ENCODE data around the gene ANO9. TPM values are rescaled to one million over a fixed set of nuclear protein-coding genes. Genes with fewer than 3 reads are reported as not detected.

Gene ANO9
- total RNA-seq, 1 experiment from 2014 or later: 85.5 TPM

- no peak overlapping the region for H3K4me3 Mint-ChIP-seq (ENCODE audit: unreplicated experiment)
- ChIA-PET CTCF (interaction anchor here (1.1 kb wide), 1 partner anchor 29 kb away, joined by 3 read pairs; no protein-coding TSS in a partner anchor), POLR2A (no interaction called here)
- H3K36me3 Mint-ChIP-seq (ENCODE audit: insufficient read depth, unreplicated experiment): peaks cover 14% of the 10 kb centered on the region
- H3K27ac Mint-ChIP-seq (ENCODE audit: unreplicated experiment): no peak overlapping the region
- Histone ChIP-seq H3K9me3 (peaks cover 9% of the 10 kb centered on the region), H3K4me1 (peaks cover 6% of the 10 kb centered on the region; the same call in 1 of the 2 replicates), H3K27me3 (replicated peaks; ENCODE audit: control insufficient read depth, insufficient read depth, low read length) (no peaks in the 10 kb centered on the region), H3K4me3 (ENCODE audit: low read depth, low read length) (no peak overlapping the region), H3K36me3 (ENCODE audit: control insufficient read depth, insufficient read depth, low read length) (no peaks in the 10 kb centered on the region)
- no TSS peak for BruUV-seq (replicated peaks)
- intact Hi-C loops (cut with micrococcal nuclease; ENCODE audit: unreplicated experiment): no loop called here
- no peaks in the 10 kb centered on the region for H3K27me3 Mint-ChIP-seq (ENCODE audit: insufficient read depth, unreplicated experiment)
- peaks cover 14% of the 10 kb centered on the region for H3K9me3 Mint-ChIP-seq (ENCODE audit: unreplicated experiment)
- no peak for DNase-seq
- no peaks in the 10 kb centered on the region for H3K4me1 Mint-ChIP-seq (ENCODE audit: low read depth, unreplicated experiment)
- no peak for TF ChIP-seq CTCF (IDR thresholded peaks at IDR 0.05; ENCODE audit: insufficient read depth in 1 of 2, low read depth in 1 of 2, low read length in 1 of 2, severe bottlenecking in 1 of 2, unreplicated experiment in 1 of 2)
These were observed 57.3 kb downstream of the ANO9 start for GRCh38 chr11:384511-384910.

GRCh38 chr11:383431-383830 lies 58.4 kb downstream of the ANO9 start:
- Mint-ChIP-seq H3K36me3 (ENCODE audit: insufficient read depth, unreplicated experiment) (peaks cover 18% of the 10 kb centered on the region), H3K27ac (ENCODE audit: unreplicated experiment) (no peak overlapping the region), H3K4me1 (ENCODE audit: low read depth, unreplicated experiment) (no peaks in the 10 kb centered on the region), H3K27me3 (ENCODE audit: insufficient read depth, unreplicated experiment) (no peaks in the 10 kb centered on the region), H3K4me3 (ENCODE audit: unreplicated experiment) (no peak overlapping the region), H3K9me3 (ENCODE audit: unreplicated experiment) (peaks cover 14% of the 10 kb centered on the region)
- DNase-seq: no peak
- ChIA-PET POLR2A (no interaction called here), CTCF (interaction anchor here (0.7 kb wide), 1 partner anchor 136 kb away, joined by 3 read pairs; no protein-coding TSS in a partner anchor)
- Histone ChIP-seq H3K27me3 (replicated peaks; ENCODE audit: control insufficient read depth, insufficient read depth, low read length) (no peaks in the 10 kb centered on the region), H3K4me1 (peaks cover 6% of the 10 kb centered on the region; the same call in 1 of the 2 replicates), H3K4me3 (ENCODE audit: low read depth, low read length) (no peak overlapping the region), H3K36me3 (ENCODE audit: control insufficient read depth, insufficient read depth, low read length) (no peaks in the 10 kb centered on the region), H3K9me3 (peaks cover 9% of the 10 kb centered on the region)
- no peak for TF ChIP-seq CTCF (IDR thresholded peaks at IDR 0.05; ENCODE audit: insufficient read depth in 1 of 2, low read depth in 1 of 2, low read length in 1 of 2, severe bottlenecking in 1 of 2, unreplicated experiment in 1 of 2)
- intact Hi-C loops (cut with micrococcal nuclease; ENCODE audit: unreplicated experiment): no loop called here
- no TSS peak for BruUV-seq (replicated peaks)

- intact Hi-C loops (cut with micrococcal nuclease; ENCODE audit: unreplicated experiment): no loop called here
- no peak overlapping the region for H3K4me3 ChIP-seq (ENCODE audit: low read depth, low read length)
- peaks cover 6% of the 10 kb centered on the region; the same call in 1 of the 2 replicates for H3K4me1 ChIP-seq
- no peak for DNase-seq
- TF ChIP-seq CTCF (IDR thresholded peaks at IDR 0.05; ENCODE audit: insufficient read depth in 1 of 2, low read depth in 1 of 2, low read length in 1 of 2, severe bottlenecking in 1 of 2, unreplicated experiment in 1 of 2): no peak
- H3K9me3 Mint-ChIP-seq (ENCODE audit: unreplicated experiment): peaks cover 6% of the 10 kb centered on the region
- POLR2A ChIA-PET: no interaction called here
- H3K4me1 Mint-ChIP-seq (ENCODE audit: low read depth, unreplicated experiment): no peaks in the 10 kb centered on the region
- H3K36me3 ChIP-seq (ENCODE audit: control insufficient read depth, insufficient read depth, low read length): no peaks in the 10 kb centered on the region
- no peaks in the 10 kb centered on the region for H3K27me3 ChIP-seq (replicated peaks; ENCODE audit: control insufficient read depth, insufficient read depth, low read length)
- CTCF ChIA-PET: no interaction called here
- H3K27me3 Mint-ChIP-seq (ENCODE audit: insufficient read depth, unreplicated experiment): no peaks in the 10 kb centered on the region
- BruUV-seq (replicated peaks): no TSS peak
- H3K36me3 Mint-ChIP-seq (ENCODE audit: insufficient read depth, unreplicated experiment): peaks cover 22% of the 10 kb centered on the region
- H3K9me3 ChIP-seq: peaks cover 9% of the 10 kb centered on the region
- H3K4me3 Mint-ChIP-seq (ENCODE audit: unreplicated experiment): no peak overlapping the region
- H3K27ac Mint-ChIP-seq (ENCODE audit: unreplicated experiment): peak overlapping the region; percentile 12
These were observed 59.7 kb downstream of the ANO9 start for GRCh38 chr11:382081-382629.
